NCI-H345 (cell line): ENCODE measurements around the gene MBNL3.

Source experiments
- DNase-seq: peaks from one replicate; lab custom pipeline; 2025; lab: John Stamatoyannopoulos, UW

MBNL3 gene

GRCh38 chrX:132488819-132489577 is at the start of gene MBNL3:
Gene MBNL3, minus strand, starts transcription at chrX:132489038. Its CDS starts 49,427 bp downstream, at chrX:132439611.
- peak; percentile 75 for DNase-seq

GRCh38 chrX:132533409-132533808 is 44.6 kb upstream of the MBNL3 start:
- DNase-seq: no peak

GRCh38 chrX:132532913-132533312 is 44.1 kb upstream of the MBNL3 start:
- no peak for DNase-seq

- no peak for DNase-seq
These were observed 43.3 kb upstream of the MBNL3 start for GRCh38 chrX:132532097-132532496.

GRCh38 chrX:132520792-132521191 is 32.0 kb upstream of the MBNL3 start:
- DNase-seq: no peak

GRCh38 chrX:132520213-132520612 is 31.4 kb upstream of the MBNL3 start:
- no peak for DNase-seq

- DNase-seq: no peak
These were observed 29.6 kb upstream of the MBNL3 start for GRCh38 chrX:132518401-132518800.

- no peak for DNase-seq
These were observed 20.0 kb upstream of the MBNL3 start for GRCh38 chrX:132508834-132509233.

- DNase-seq: no peak
These were observed 16.3 kb upstream of the MBNL3 start for GRCh38 chrX:132505116-132505515.

- DNase-seq: no peak
These were observed 15.6 kb upstream of the MBNL3 start for GRCh38 chrX:132504417-132504816.

- no peak for DNase-seq
These were observed 12.8 kb upstream of the MBNL3 start for GRCh38 chrX:132501606-132502005.

GRCh38 chrX:132497432-132497831 is 8.6 kb upstream of the MBNL3 start:
- no peak for DNase-seq

GRCh38 chrX:132493095-132493494 is 4.3 kb upstream of the MBNL3 start:
- no peak for DNase-seq

GRCh38 chrX:132491191-132491590 is 2.4 kb upstream of the MBNL3 start:
- no peak for DNase-seq

- peak; percentile 50 for DNase-seq
These were observed 961 bp upstream of the MBNL3 start for GRCh38 chrX:132489578-132490419.

GRCh38 chrX:132488180-132488705 is 595 bp downstream of the MBNL3 start:
- no peak for DNase-seq

GRCh38 chrX:132486599-132487178 is 2.1 kb downstream of the MBNL3 start:
- no peak for DNase-seq

GRCh38 chrX:132483951-132484350 is 4.9 kb downstream of the MBNL3 start:
- no peak for DNase-seq

- DNase-seq: peak; percentile 38
These were observed 5.3 kb downstream of the MBNL3 start for GRCh38 chrX:132483488-132483887.

- no peak for DNase-seq
These were observed 6.2 kb downstream of the MBNL3 start for GRCh38 chrX:132482632-132483031.

GRCh38 chrX:132481449-132481848 is 7.4 kb downstream of the MBNL3 start:
- no peak for DNase-seq

- peak; percentile 18 for DNase-seq
These were observed 8.1 kb downstream of the MBNL3 start for GRCh38 chrX:132480581-132481203.
